Gastroesophageal sphincter (tissue), 4 donors: Measurements from ENCODE around the gene FBXO31. TPM values are rescaled to one million over a fixed set of nuclear protein-coding genes. Genes with fewer than 3 reads are reported as not detected.
"Not testable (repeated sequence)": the region's sequence is repeated elsewhere in the genome, so short reads cannot be mapped to it uniquely, and the experiment has no call there.

ENCODE experiments used
- ATAC-seq: fragments of 150-250 bp; one replicate; pipeline ENCODE4 v1.9.1; 2016; ENCODE audit warnings: mild to moderate bottlenecking, moderate library complexity
- H3K27ac ChIP-seq, 4 donors: fragments of 200-600 bp; sonication (generic) in 3 of 4; 1 replicate in 3 of 4; 2 replicates in 1 of 4; pipeline ENCODE4 v1.5.1; 2016 to 2019
- H3K27me3 ChIP-seq: fragments of 200-600 bp; sonication (generic); one replicate; pipeline ENCODE4 v1.5.1; 2019
- H3K36me3 ChIP-seq, 2 donors: fragments of 200-600 bp; sonication (generic); one replicate each; pipeline ENCODE4 v1.5.1; 2019; ENCODE audit warnings: control low read depth in 1 of 2
- H3K4me1 ChIP-seq, 3 donors: fragments of 200-600 bp; sonication (generic); 1 replicate in 2 of 3; 2 replicates in 1 of 3; pipeline ENCODE4 v1.5.1; 2016 to 2019; ENCODE audit warnings: control low read depth in 2 of 3
- H3K4me3 ChIP-seq, 2 donors: fragments of 200-600 bp; sonication (generic); one replicate each; pipeline ENCODE4 v1.5.1; 2019; ENCODE audit warnings: mild to moderate bottlenecking in 1 of 2, moderate library complexity in 1 of 2
- H3K9me3 ChIP-seq, 3 donors: fragments of 200-600 bp; sonication (generic); one replicate each; pipeline ENCODE4 v1.5.1; 2017 to 2019; ENCODE audit warnings: control low read depth in 2 of 3
- CTCF ChIP-seq, 4 experiments: fragments of 200-600 bp in 2 of 4; fragments of 450-650 bp in 2 of 4; sonication (generic) in 1 of 4; IDR thresholded peaks; one replicate each; pipeline ENCODE4 v1.5.1; 2017 to 2019; ENCODE audit warnings: antibody characterized with exemption in 4 of 4, mild to moderate bottlenecking in 2 of 4, moderate library complexity in 2 of 4
- EP300 ChIP-seq: sonication (generic); formaldehyde crosslinking; IDR thresholded peaks from one replicate; pipeline ENCODE4 v1.6.1; 2017; ENCODE audit warnings: antibody characterized with exemption, mild to moderate bottlenecking
- POLR2A ChIP-seq, 2 donors: fragments of 450-650 bp; IDR thresholded peaks; one replicate each; pipeline ENCODE4 v1.6.1; 2017; ENCODE audit warnings: antibody characterized with exemption in 2 of 2, mild to moderate bottlenecking in 2 of 2, moderate library complexity in 1 of 2
- POLR2AphosphoS5 ChIP-seq: sonication (generic); formaldehyde crosslinking; IDR thresholded peaks from one replicate; pipeline ENCODE4 v1.6.1; 2017; ENCODE audit warnings: antibody characterized with exemption
- WGBS, 2 donors: methylation state at CpG; one replicate each; pipeline ENCODE4 v1.1.5; 2018; ENCODE audit warnings: low coverage in 1 of 2; 5-methylcytosine and 5-hydroxymethylcytosine counted together
- total RNA-seq, 4 donors: library from RNA; depleted of rRNA; stranded (reverse); fragments of >200 nt; gene quantifications; one replicate each; pipeline ENCODE4 v1.1.0, GENCODE V29; 2016

FBXO31 gene
- total RNA-seq, 4 donors from 2014 or later: 69.2 to 141 (median 85.1) TPM

GRCh38 chr16:87363771-87364455 is 19.7 kb downstream of the FBXO31 start:
- Histone ChIP-seq H3K27me3 (no peaks in the 10 kb centered on the region), H3K27ac (peak overlapping the region; percentile 41 to 82 (median 78)), H3K4me1 (peaks cover 0 to 60% (median 13%) of the 10 kb centered on the region in 3 donors), H3K9me3 (no peaks in the 10 kb centered on the region), H3K4me3 (peak overlapping the region in 1 of 2 donors; percentile 22), H3K36me3 (peaks cover 0 to 56% of the 10 kb centered on the region in 2 donors)
- TF ChIP-seq POLR2AphosphoS5: no peak
- peak in 1 of 4 experiments; percentile 10 for TF ChIP-seq CTCF (IDR thresholded peaks at IDR 0.05)
- no peak for TF ChIP-seq EP300
- 0 to 10% methylated on average over 3 to 10 of the region's 17 CpGs for WGBS, 2 donors
- ATAC-seq: peak; percentile 82

GRCh38 chr16:87362828-87363559 is 20.6 kb downstream of the FBXO31 start:
- H3K27ac ChIP-seq: peak overlapping the region; percentile 41 to 82 (median 78)
- WGBS, 2 donors: 71 to 89% methylated on average over 2 to 9 of the region's 13 CpGs
- peaks cover 0 to 65% of the 10 kb centered on the region in 2 donors for H3K36me3 ChIP-seq
- H3K4me1 ChIP-seq: peaks cover 0 to 51% (median 13%) of the 10 kb centered on the region in 3 donors
- not testable (repeated sequence) for H3K9me3 ChIP-seq, H3K4me3 ChIP-seq, ATAC-seq, H3K27me3 ChIP-seq

GRCh38 chr16:87361916-87362619 is 21.5 kb downstream of the FBXO31 start:
- H3K9me3 ChIP-seq: no peaks in the 10 kb centered on the region
- no peak overlapping the region for H3K4me3 ChIP-seq
- peaks cover 0 to 42% (median 13%) of the 10 kb centered on the region in 3 donors for H3K4me1 ChIP-seq
- H3K36me3 ChIP-seq: peaks cover 0 to 74% of the 10 kb centered on the region in 2 donors
- peak overlapping the region in 2 of 4 donors; percentile 77 to 82 for H3K27ac ChIP-seq
- ATAC-seq: no peak
- no peaks in the 10 kb centered on the region for H3K27me3 ChIP-seq
- no peak for TF ChIP-seq POLR2A (IDR thresholded peaks at IDR 0.05)
- no peak for TF ChIP-seq POLR2AphosphoS5
- TF ChIP-seq CTCF (IDR thresholded peaks at IDR 0.05): no peak
- no peak for TF ChIP-seq EP300
- WGBS, 2 donors: 89 to 92% methylated on average over 4 to 6 of the region's 8 CpGs

- H3K9me3 ChIP-seq: no peaks in the 10 kb centered on the region
- no peak overlapping the region for H3K27ac ChIP-seq
- WGBS, 2 donors: 94% methylated on average over 8 to 10 of the region's 16 CpGs
- peaks cover 0 to 77% of the 10 kb centered on the region in 2 donors for H3K36me3 ChIP-seq
- peaks cover 0 to 35% (median 13%) of the 10 kb centered on the region in 3 donors for H3K4me1 ChIP-seq
- ATAC-seq: no peak
- H3K27me3 ChIP-seq: no peaks in the 10 kb centered on the region
- TF ChIP-seq POLR2A (IDR thresholded peaks at IDR 0.05): no peak
- no peak overlapping the region for H3K4me3 ChIP-seq
Measured at GRCh38 chr16:87360862-87361610, 22.5 kb downstream of the FBXO31 start.

- H3K27me3 ChIP-seq: no peaks in the 10 kb centered on the region
- no peak overlapping the region for H3K4me3 ChIP-seq
- WGBS, 2 donors: 91% methylated on average over 4 of the region's 7 CpGs; no CpG with 5 or more reads in 1 of the 2 donors
- no peak for TF ChIP-seq POLR2AphosphoS5
- no peak for TF ChIP-seq CTCF (IDR thresholded peaks at IDR 0.05)
- TF ChIP-seq POLR2A (IDR thresholded peaks at IDR 0.05): no peak
- no peak for TF ChIP-seq EP300
- no peak overlapping the region for H3K27ac ChIP-seq
- H3K36me3 ChIP-seq: peaks cover 0 to 82% of the 10 kb centered on the region in 2 donors
- H3K4me1 ChIP-seq: peaks cover 0 to 21% (median 10%) of the 10 kb centered on the region in 3 donors
- ATAC-seq: no peak
- H3K9me3 ChIP-seq: no peaks in the 10 kb centered on the region
Measured at GRCh38 chr16:87359121-87359520, 24.5 kb downstream of the FBXO31 start.
